Measurements from ENCODE around the gene MTHFD2. TPM values are rescaled to one million over a fixed set of nuclear protein-coding genes. Genes with fewer than 3 reads are reported as not detected.
"Not testable (repeated sequence)": the region's sequence is repeated elsewhere in the genome, so short reads cannot be mapped to it uniquely, and the experiment has no call there.

MTHFD2 gene
- total RNA-seq, 2 donors from 2014 or later: 12.9 to 15.8 TPM

GRCh38 chr2:74225698-74226459, 27.5 kb downstream of the MTHFD2 start:
- Histone ChIP-seq H3K36me3 (no peaks in the 10 kb centered on the region), H3K4me3 (peak overlapping the region in 1 of 2 donors; percentile 18), H3K9me3 (no peaks in the 10 kb centered on the region), H3K27me3 (no peaks in the 10 kb centered on the region), H3K4me1 (peaks cover 0 to 9% of the 10 kb centered on the region in 2 donors), H3K27ac (peak overlapping the region; percentile 24 to 67)
- DNase-seq (ENCODE audit: low spot score): no peak
- no peak for TF ChIP-seq CTCF (IDR thresholded peaks at IDR 0.05)

- Histone ChIP-seq H3K4me3 (peak overlapping the region; percentile 3 to 18), H3K36me3 (no peaks in the 10 kb centered on the region), H3K4me1 (peaks cover 0 to 9% of the 10 kb centered on the region in 2 donors), H3K27me3 (no peaks in the 10 kb centered on the region), H3K27ac (peak overlapping the region; percentile 24 to 67), H3K9me3 (no peaks in the 10 kb centered on the region)
- TF ChIP-seq CTCF (IDR thresholded peaks at IDR 0.05): no peak
- DNase-seq (ENCODE audit: low spot score): no peak
These were observed 28.3 kb downstream of the MTHFD2 start for GRCh38 chr2:74226648-74227213.

- no peak for TF ChIP-seq CTCF (IDR thresholded peaks at IDR 0.05)
- H3K36me3 ChIP-seq: no peaks in the 10 kb centered on the region
- peaks cover 0 to 9% of the 10 kb centered on the region in 2 donors for H3K4me1 ChIP-seq
- H3K4me3 ChIP-seq: no peak overlapping the region
- no peak overlapping the region for H3K27ac ChIP-seq
- H3K9me3 ChIP-seq: no peaks in the 10 kb centered on the region
- no peaks in the 10 kb centered on the region for H3K27me3 ChIP-seq
- DNase-seq (ENCODE audit: low spot score): no peak
These were observed 29.2 kb downstream of the MTHFD2 start for GRCh38 chr2:74227646-74228045.

GRCh38 chr2:74228772-74229171, 30.4 kb downstream of the MTHFD2 start:
- H3K27ac ChIP-seq: no peak overlapping the region
- no peak for TF ChIP-seq CTCF (IDR thresholded peaks at IDR 0.05)
- no peak for DNase-seq (ENCODE audit: low spot score)
- peaks cover 0 to 9% of the 10 kb centered on the region in 2 donors for H3K4me1 ChIP-seq
- H3K27me3 ChIP-seq: no peaks in the 10 kb centered on the region
- H3K9me3 ChIP-seq: no peaks in the 10 kb centered on the region
- H3K4me3 ChIP-seq: no peak overlapping the region
- H3K36me3 ChIP-seq: no peaks in the 10 kb centered on the region

GRCh38 chr2:74229865-74230264, 31.4 kb downstream of the MTHFD2 start:
- not testable (repeated sequence) for H3K27ac ChIP-seq; H3K27me3 ChIP-seq; H3K36me3 ChIP-seq; DNase-seq (ENCODE audit: low spot score); H3K4me3 ChIP-seq; H3K4me1 ChIP-seq; H3K9me3 ChIP-seq

- Histone ChIP-seq H3K36me3 (no peaks in the 10 kb centered on the region), H3K4me3 (no peak overlapping the region), H3K27me3 (no peaks in the 10 kb centered on the region), H3K9me3 (no peaks in the 10 kb centered on the region), H3K27ac (no peak overlapping the region), H3K4me1 (no peaks in the 10 kb centered on the region)
- TF ChIP-seq CTCF (IDR thresholded peaks at IDR 0.05): no peak
- no peak for DNase-seq (ENCODE audit: low spot score)
These were observed 34.0 kb downstream of the MTHFD2 start for GRCh38 chr2:74232426-74232825.

Data from right atrium auricular region (tissue), 2 donors.